Measurements from ENCODE around the gene PLXNB2. TPM values are rescaled to one million over a fixed set of nuclear protein-coding genes. Genes with fewer than 3 reads are reported as not detected.
A peak's percentile ranks its signal among the peaks of the same experiment; 100 is the strongest.
"Not testable (repeated sequence)": the region's sequence is repeated elsewhere in the genome, so short reads cannot be mapped to it uniquely, and the experiment has no call there.

The PLXNB2 gene
- total RNA-seq, 1 experiment from 2014 or later: 155 TPM

DNA sequence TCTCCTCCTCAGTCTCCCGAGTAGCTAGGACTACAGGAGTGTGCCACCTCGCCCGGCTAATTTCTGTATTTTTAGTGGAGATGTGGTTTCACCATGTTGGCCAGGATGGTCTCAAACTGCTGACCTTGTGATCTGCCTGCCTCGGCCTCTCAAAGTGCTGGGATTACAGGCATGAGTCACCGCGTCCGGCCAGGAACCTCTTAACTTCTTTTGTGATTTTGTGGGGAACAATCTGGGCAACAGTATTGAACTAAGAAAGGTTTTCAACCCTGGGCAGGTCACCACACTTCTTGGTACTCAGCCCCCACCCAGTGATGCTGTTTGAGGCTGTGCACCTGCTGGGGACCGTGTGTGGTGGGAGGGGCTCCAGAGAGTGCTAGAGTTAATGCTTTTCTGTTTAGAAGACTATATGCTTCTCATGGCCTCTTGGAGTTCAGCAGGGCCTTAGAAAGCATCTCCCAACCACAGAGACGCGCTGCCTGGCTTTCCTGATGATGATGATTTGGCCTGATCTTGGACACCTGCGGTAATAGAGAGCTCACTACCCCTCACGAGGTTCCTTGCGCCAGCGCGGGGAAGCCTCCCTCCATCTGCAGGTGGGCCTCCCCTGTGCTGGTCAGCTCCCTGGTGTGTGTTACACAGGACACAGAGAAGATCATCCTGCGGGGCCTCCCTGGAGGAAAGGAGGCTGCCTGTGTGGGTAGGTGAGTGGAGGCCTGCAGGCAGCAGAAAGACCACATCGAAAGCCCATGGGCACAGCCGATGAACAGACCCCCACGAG lies 18.2 kb upstream of the PLXNB2 start:
- Histone ChIP-seq H3K4me1 (ENCODE audit: insufficient read depth, low read length, poor library complexity, severe bottlenecking) (peaks cover 10% of the 10 kb centered on the region), H3K27ac (ENCODE audit: low read depth, low read length, poor library complexity, severe bottlenecking) (no peak overlapping the region), H3K4me3 (ENCODE audit: low read depth, low read length, poor library complexity, severe bottlenecking) (peak overlapping the region; percentile 79), H3K9me3 (ENCODE audit: low read depth, low read length, poor library complexity, severe bottlenecking) (no peaks in the 10 kb centered on the region), H3K36me3 (ENCODE audit: insufficient read depth, low read length, poor library complexity, severe bottlenecking) (no peaks in the 10 kb centered on the region), H3K27me3 (replicated peaks; ENCODE audit: insufficient read depth, low read depth, low read length, poor library complexity) (no peaks in the 10 kb centered on the region)
- ChIA-PET CTCF (interaction anchor here (0.6 to 1.7 kb wide), 5 partner anchors 16 to 363 kb away, joined by 3 to 9 read pairs (median 6); no protein-coding TSS in a partner anchor), POLR2A (ENCODE audit: low non-redundant PET) (interaction anchor here (0.6 kb wide), 1 partner anchor 313 kb away, joined by 3 read pairs; no protein-coding TSS in a partner anchor)
- no peak for DNase-seq (ENCODE audit: low spot score)
- intact Hi-C loops (cut with micrococcal nuclease; ENCODE audit: unreplicated experiment): loop anchor here (2.0 kb wide), 1 partner anchor 49 kb away; no protein-coding TSS in a partner anchor
- BruUV-seq (replicated peaks): no TSS peak
- TF ChIP-seq, protein P1, sequence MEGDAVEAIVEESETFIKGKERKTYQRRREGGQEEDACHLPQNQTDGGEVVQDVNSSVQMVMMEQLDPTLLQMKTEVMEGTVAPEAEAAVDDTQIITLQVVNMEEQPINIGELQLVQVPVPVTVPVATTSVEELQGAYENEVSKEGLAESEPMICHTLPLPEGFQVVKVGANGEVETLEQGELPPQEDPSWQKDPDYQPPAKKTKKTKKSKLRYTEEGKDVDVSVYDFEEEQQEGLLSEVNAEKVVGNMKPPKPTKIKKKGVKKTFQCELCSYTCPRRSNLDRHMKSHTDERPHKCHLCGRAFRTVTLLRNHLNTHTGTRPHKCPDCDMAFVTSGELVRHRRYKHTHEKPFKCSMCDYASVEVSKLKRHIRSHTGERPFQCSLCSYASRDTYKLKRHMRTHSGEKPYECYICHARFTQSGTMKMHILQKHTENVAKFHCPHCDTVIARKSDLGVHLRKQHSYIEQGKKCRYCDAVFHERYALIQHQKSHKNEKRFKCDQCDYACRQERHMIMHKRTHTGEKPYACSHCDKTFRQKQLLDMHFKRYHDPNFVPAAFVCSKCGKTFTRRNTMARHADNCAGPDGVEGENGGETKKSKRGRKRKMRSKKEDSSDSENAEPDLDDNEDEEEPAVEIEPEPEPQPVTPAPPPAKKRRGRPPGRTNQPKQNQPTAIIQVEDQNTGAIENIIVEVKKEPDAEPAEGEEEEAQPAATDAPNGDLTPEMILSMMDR (conservative IDR thresholded peaks at IDR 0.05; ENCODE audit: low read depth, low read length): no peak
- no peak for TF ChIP-seq EZH2 (IDR thresholded peaks at IDR 0.05; ENCODE audit: borderline replicate concordance, low read depth, low read length, poor library complexity, severe bottlenecking)

GRCh38 chr22:50323900-50324299 lies 16.5 kb upstream of the PLXNB2 start:
- intact Hi-C loops (cut with micrococcal nuclease; ENCODE audit: unreplicated experiment): no loop called here
- Histone ChIP-seq H3K27ac (ENCODE audit: low read depth, low read length, poor library complexity, severe bottlenecking) (no peak overlapping the region), H3K9me3 (ENCODE audit: low read depth, low read length, poor library complexity, severe bottlenecking) (no peaks in the 10 kb centered on the region), H3K4me1 (ENCODE audit: insufficient read depth, low read length, poor library complexity, severe bottlenecking) (peaks cover 10% of the 10 kb centered on the region), H3K27me3 (replicated peaks; ENCODE audit: insufficient read depth, low read depth, low read length, poor library complexity) (no peaks in the 10 kb centered on the region), H3K36me3 (ENCODE audit: insufficient read depth, low read length, poor library complexity, severe bottlenecking) (no peaks in the 10 kb centered on the region), H3K4me3 (ENCODE audit: low read depth, low read length, poor library complexity, severe bottlenecking) (no peak overlapping the region)
- POLR2A ChIA-PET (ENCODE audit: low non-redundant PET): no interaction called here
- no peak for TF ChIP-seq EZH2 (IDR thresholded peaks at IDR 0.05; ENCODE audit: borderline replicate concordance, low read depth, low read length, poor library complexity, severe bottlenecking)
- TF ChIP-seq, protein P1 (conservative IDR thresholded peaks at IDR 0.05; ENCODE audit: low read depth, low read length): no peak
- no TSS peak for BruUV-seq (replicated peaks)
- no peak for DNase-seq (ENCODE audit: low spot score)
- CTCF ChIA-PET: no interaction called here

- H3K4me3 ChIP-seq (ENCODE audit: low read depth, low read length, poor library complexity, severe bottlenecking); H3K9me3 ChIP-seq (ENCODE audit: low read depth, low read length, poor library complexity, severe bottlenecking); DNase-seq (ENCODE audit: low spot score); H3K36me3 ChIP-seq (ENCODE audit: insufficient read depth, low read length, poor library complexity, severe bottlenecking); H3K27ac ChIP-seq (ENCODE audit: low read depth, low read length, poor library complexity, severe bottlenecking); H3K27me3 ChIP-seq (replicated peaks; ENCODE audit: insufficient read depth, low read depth, low read length, poor library complexity); BruUV-seq (replicated peaks); H3K4me1 ChIP-seq (ENCODE audit: insufficient read depth, low read length, poor library complexity, severe bottlenecking); intact Hi-C loops (cut with micrococcal nuclease; ENCODE audit: unreplicated experiment): not testable (repeated sequence)
- ChIA-PET POLR2A (ENCODE audit: low non-redundant PET) (interaction anchor here (0.6 kb wide), 2 partner anchors 10 to 93 kb away, joined by 4 to 8 read pairs; no protein-coding TSS in a partner anchor), CTCF (interaction anchor here (0.6 kb wide), 1 partner anchor 70 kb away, joined by 4 read pairs; no protein-coding TSS in a partner anchor)
These were observed 15.1 kb upstream of the PLXNB2 start for GRCh38 chr22:50322382-50323104.

Data from A673 (cell line).